OCI-LY7 (cell line): ENCODE measurements around the gene EBP.

Experiments
- EZH2phosphoT487 ChIP-seq: fragments of 200-600 bp; sonication (generic); IDR thresholded peaks from 2 replicates; pipeline ENCODE4 v1.6.1; 2018; ENCODE audit warnings: low read depth, borderline replicate concordance, mild to moderate bottlenecking, mixed run types, antibody characterized with exemption, low read length, moderate library complexity, mixed read lengths
- TF ChIP-seq, protein P1 (sequence below): fragments of 200-600 bp; sonication (generic); conservative IDR thresholded peaks from 2 replicates; pipeline ENCODE4 v1.5.1; 2014; ENCODE audit warnings: mild to moderate bottlenecking, antibody characterized with exemption, low read length, moderate library complexity, mixed read lengths

- TF ChIP-seq EZH2phosphoT487, result no peak
- TF ChIP-seq, protein P1, sequence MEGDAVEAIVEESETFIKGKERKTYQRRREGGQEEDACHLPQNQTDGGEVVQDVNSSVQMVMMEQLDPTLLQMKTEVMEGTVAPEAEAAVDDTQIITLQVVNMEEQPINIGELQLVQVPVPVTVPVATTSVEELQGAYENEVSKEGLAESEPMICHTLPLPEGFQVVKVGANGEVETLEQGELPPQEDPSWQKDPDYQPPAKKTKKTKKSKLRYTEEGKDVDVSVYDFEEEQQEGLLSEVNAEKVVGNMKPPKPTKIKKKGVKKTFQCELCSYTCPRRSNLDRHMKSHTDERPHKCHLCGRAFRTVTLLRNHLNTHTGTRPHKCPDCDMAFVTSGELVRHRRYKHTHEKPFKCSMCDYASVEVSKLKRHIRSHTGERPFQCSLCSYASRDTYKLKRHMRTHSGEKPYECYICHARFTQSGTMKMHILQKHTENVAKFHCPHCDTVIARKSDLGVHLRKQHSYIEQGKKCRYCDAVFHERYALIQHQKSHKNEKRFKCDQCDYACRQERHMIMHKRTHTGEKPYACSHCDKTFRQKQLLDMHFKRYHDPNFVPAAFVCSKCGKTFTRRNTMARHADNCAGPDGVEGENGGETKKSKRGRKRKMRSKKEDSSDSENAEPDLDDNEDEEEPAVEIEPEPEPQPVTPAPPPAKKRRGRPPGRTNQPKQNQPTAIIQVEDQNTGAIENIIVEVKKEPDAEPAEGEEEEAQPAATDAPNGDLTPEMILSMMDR, result no peak
These were observed 10.6 kb downstream of the EBP start for GRCh38 chrX:48532161-48532560.
